Gastrocnemius medialis (tissue), 4 donors: ENCODE data around the gene BANF1. TPM values are rescaled to one million over a fixed set of nuclear protein-coding genes. Genes with fewer than 3 reads are reported as not detected.
"Not testable (repeated sequence)": the region's sequence is repeated elsewhere in the genome, so short reads cannot be mapped to it uniquely, and the experiment has no call there.

Experiments used
- ATAC-seq, 2 donors: fragments of 150-250 bp; one replicate each; pipeline ENCODE4 v1.9.1; 2016
- DNase-seq, 2 donors: peaks; one replicate each; pipeline ENCODE4 v3.0.0-alpha.2; 2019
- H3K27ac ChIP-seq, 4 donors: fragments of 200-600 bp; sonication (generic); 1 replicate in 1 of 4; 2 replicates in 3 of 4; pipeline ENCODE4 v1.5.1; 2016 to 2018; ENCODE audit warnings: mild to moderate bottlenecking in 2 of 4, moderate library complexity in 1 of 4
- H3K27me3 ChIP-seq, 3 donors: fragments of 200-600 bp; sonication (generic) in 2 of 3; 1 replicate in 1 of 3; 2 replicates in 2 of 3; pipeline versions ENCODE4 v1.5.1 to v1.6.0; 2016 to 2019; ENCODE audit warnings: mild to moderate bottlenecking in 1 of 3, moderate library complexity in 1 of 3
- H3K36me3 ChIP-seq, 2 donors: fragments of 200-600 bp; sonication (generic) in 1 of 2; one replicate each; pipeline ENCODE4 v1.5.1; 2017 to 2018
- H3K4me1 ChIP-seq, 2 donors: fragments of 200-600 bp; sonication (generic) in 1 of 2; one replicate each; pipeline ENCODE4 v1.5.1; 2016 to 2017; ENCODE audit warnings: mild to moderate bottlenecking in 2 of 2
- H3K4me3 ChIP-seq, 4 donors: fragments of 200-600 bp; sonication (generic) in 3 of 4; 1 replicate in 1 of 4; 2 replicates in 3 of 4; pipeline ENCODE4 v1.5.1; 2016 to 2019; ENCODE audit warnings: mild to moderate bottlenecking in 2 of 4
- H3K9me3 ChIP-seq, 3 donors: fragments of 200-600 bp; sonication (generic) in 2 of 3; 1 replicate in 1 of 3; 2 replicates in 2 of 3; pipeline ENCODE4 v1.5.1; 2016 to 2019
- CTCF ChIP-seq, 5 experiments: fragments of 450-650 bp in 3 of 5; fragments of 200-600 bp in 2 of 5; sonication (generic) in 2 of 5; IDR thresholded peaks in 4 of 5; conservative IDR thresholded peaks in 1 of 5; 1 replicate in 4 of 5; 2 replicates in 1 of 5; pipeline ENCODE4 v1.5.1; 2016 to 2019; ENCODE audit warnings: antibody characterized with exemption in 5 of 5, mild to moderate bottlenecking in 3 of 5, moderate library complexity in 3 of 5
- POLR2A ChIP-seq, 2 donors: fragments of 450-650 bp; IDR thresholded peaks; one replicate each; pipeline ENCODE4 v1.6.1; 2017; ENCODE audit warnings: antibody characterized with exemption in 2 of 2, mild to moderate bottlenecking in 2 of 2, moderate library complexity in 2 of 2
- in situ Hi-C, 4 donors: fragments of 200-750 bp; cut with MboI; loops; one replicate each; pipeline versions ENCODE4 v1.15.0 to v1.8.0; 2017; ENCODE audit warnings: low sequenced_read_pairs in 4 of 4
- intact Hi-C: fragments of 100-400 bp; cut with DNase I; formaldehyde crosslinking; loops from one replicate; pipeline ENCODE4 v1.15.1; 2023; ENCODE audit warnings: low total_unique reads
- total RNA-seq, 4 donors: library from RNA; depleted of rRNA; stranded (reverse); fragments of >200 nt; gene quantifications; one replicate each; pipeline versions ENCODE4 v1.1.0 to v1.2.3, GENCODE V29; 2016

The BANF1 gene
- total RNA-seq, 4 donors from 2014 or later = 57.4 to 126 (median 72.1) TPM

GRCh38 chr11:66017321-66017720 lies 15.0 kb downstream of the BANF1 start:
- Histone ChIP-seq H3K9me3 (no peaks in the 10 kb centered on the region), H3K27ac (no peak overlapping the region), H3K27me3 (peaks cover 7 to 9% (median 8%) of the 10 kb centered on the region in 3 donors), H3K4me1 (peaks cover 9 to 15% of the 10 kb centered on the region in 2 donors), H3K4me3 (no peak overlapping the region), H3K36me3 (no peaks in the 10 kb centered on the region)
- in situ Hi-C loops (no loop called here), intact Hi-C loops (no loop called here)
- ATAC-seq (no peak), DNase-seq (no peak)
- TF ChIP-seq CTCF (IDR thresholded peaks at IDR 0.05 in 4 of 5, conservative IDR thresholded peaks at IDR 0.05 in 1 of 5) = no peak
- TF ChIP-seq POLR2A (IDR thresholded peaks at IDR 0.05) = no peak

GRCh38 chr11:66020212-66020611 lies 17.9 kb downstream of the BANF1 start:
- intact Hi-C loops = no loop called here
- H3K27me3 ChIP-seq = no peaks in the 10 kb centered on the region
- no peaks in the 10 kb centered on the region for H3K9me3 ChIP-seq
- ATAC-seq (no peak), DNase-seq (no peak)
- peaks cover 9% of the 10 kb centered on the region in 2 donors for H3K4me1 ChIP-seq
- no peak for TF ChIP-seq CTCF (IDR thresholded peaks at IDR 0.05 in 4 of 5, conservative IDR thresholded peaks at IDR 0.05 in 1 of 5)
- TF ChIP-seq POLR2A (IDR thresholded peaks at IDR 0.05) = no peak
- no peaks in the 10 kb centered on the region for H3K36me3 ChIP-seq
- no peak overlapping the region for H3K4me3 ChIP-seq
- in situ Hi-C loops = no loop called here
- no peak overlapping the region for H3K27ac ChIP-seq

GRCh38 chr11:66020618-66021357 lies 18.5 kb downstream of the BANF1 start:
- Histone ChIP-seq H3K36me3 (no peaks in the 10 kb centered on the region), H3K9me3 (no peaks in the 10 kb centered on the region), H3K4me3 (no peak overlapping the region), H3K27ac (no peak overlapping the region), H3K4me1 (peaks cover 3 to 4% of the 10 kb centered on the region in 2 donors), H3K27me3 (no peaks in the 10 kb centered on the region)
- ATAC-seq = no peak
- DNase-seq = no peak
- in situ Hi-C loops = no loop called here
- TF ChIP-seq POLR2A (IDR thresholded peaks at IDR 0.05) = no peak
- no peak for TF ChIP-seq CTCF (IDR thresholded peaks at IDR 0.05 in 4 of 5, conservative IDR thresholded peaks at IDR 0.05 in 1 of 5)
- intact Hi-C loops = no loop called here

GRCh38 chr11:66022401-66023185 lies 20.3 kb downstream of the BANF1 start:
- intact Hi-C loops (loop anchor here (1.0 kb wide), 1 partner anchor 33 kb away; no protein-coding TSS in a partner anchor), in situ Hi-C loops (no loop called here)
- no peak for TF ChIP-seq POLR2A (IDR thresholded peaks at IDR 0.05)
- TF ChIP-seq CTCF (IDR thresholded peaks at IDR 0.05 in 4 of 5, conservative IDR thresholded peaks at IDR 0.05 in 1 of 5) = peak; percentile 90 to 97 (median 92)
- H3K9me3 ChIP-seq = no peaks in the 10 kb centered on the region
- H3K27ac ChIP-seq = no peak overlapping the region
- H3K4me3 ChIP-seq = peak overlapping the region; percentile 21 to 49 (median 32)
- ATAC-seq = peak; percentile 83 to 94
- H3K4me1 ChIP-seq = no peaks in the 10 kb centered on the region
- H3K27me3 ChIP-seq = no peaks in the 10 kb centered on the region
- no peaks in the 10 kb centered on the region for H3K36me3 ChIP-seq
- peak; percentile 19 to 47 for DNase-seq

- H3K4me1 ChIP-seq, H3K9me3 ChIP-seq, intact Hi-C loops, H3K36me3 ChIP-seq, ATAC-seq, H3K4me3 ChIP-seq, in situ Hi-C loops, H3K27ac ChIP-seq, DNase-seq, H3K27me3 ChIP-seq: not testable (repeated sequence)
Observed at GRCh38 chr11:66023186-66023440, 20.8 kb downstream of the BANF1 start.
